HG02938 (cell line): ENCODE data around the gene FBXL4.

Experiments used
- ATAC-seq: cut with Tn5 transposase; IDR thresholded peaks from one replicate; pipeline ENCODE4 v1.9.1; 2021; ENCODE audit warnings: mild to moderate bottlenecking, moderate library complexity; ENCODE audit not compliant: unreplicated experiment

The FBXL4 gene

GRCh38 chr6:98887650-98888049, 60.1 kb downstream of the FBXL4 start:
- no peak for ATAC-seq

GRCh38 chr6:98885330-98885729, 62.4 kb downstream of the FBXL4 start:
- no peak for ATAC-seq

- ATAC-seq, result peak; percentile 96
Measured at GRCh38 chr6:98880486-98880885, 67.3 kb downstream of the FBXL4 start.

DNA sequence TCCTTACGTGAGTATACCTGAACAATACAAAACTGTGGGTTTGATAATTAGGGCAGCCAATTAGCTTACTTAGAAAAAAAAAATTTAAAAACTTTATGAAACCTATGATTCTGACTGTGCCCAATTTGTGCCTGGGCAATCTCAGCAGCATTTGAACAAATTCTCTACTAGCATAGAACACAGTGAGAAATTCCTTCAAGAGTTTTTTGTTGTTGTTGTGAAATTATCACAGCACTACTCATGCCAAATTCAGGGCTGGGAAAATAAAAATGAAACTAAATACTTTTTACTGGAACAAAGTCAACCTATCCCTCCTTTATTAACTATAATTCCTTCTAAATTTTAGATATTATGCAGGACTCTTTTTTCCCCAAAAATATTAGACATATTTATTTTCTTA, 70.5 kb downstream of the FBXL4 start:
- no peak for ATAC-seq

DNA sequence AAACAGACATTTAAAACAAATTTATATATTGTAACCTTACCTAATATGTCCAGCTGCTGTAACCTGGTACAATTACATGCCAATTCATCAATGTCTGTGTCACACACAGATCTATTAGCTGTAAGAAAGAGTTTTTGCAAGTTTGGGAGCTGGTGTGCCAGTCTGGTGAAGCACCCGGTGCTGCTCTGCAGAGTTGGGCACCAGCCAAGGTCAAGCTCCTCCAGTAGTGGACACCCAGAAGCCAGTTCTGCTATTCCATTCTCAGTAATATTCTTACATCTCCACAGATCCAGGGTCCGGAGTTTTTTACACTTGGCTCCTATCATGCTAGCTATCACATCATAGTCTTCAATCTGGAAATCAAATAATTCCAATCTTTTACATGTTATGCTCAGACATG, 72.4 kb downstream of the FBXL4 start:
- ATAC-seq, result no peak

DNA sequence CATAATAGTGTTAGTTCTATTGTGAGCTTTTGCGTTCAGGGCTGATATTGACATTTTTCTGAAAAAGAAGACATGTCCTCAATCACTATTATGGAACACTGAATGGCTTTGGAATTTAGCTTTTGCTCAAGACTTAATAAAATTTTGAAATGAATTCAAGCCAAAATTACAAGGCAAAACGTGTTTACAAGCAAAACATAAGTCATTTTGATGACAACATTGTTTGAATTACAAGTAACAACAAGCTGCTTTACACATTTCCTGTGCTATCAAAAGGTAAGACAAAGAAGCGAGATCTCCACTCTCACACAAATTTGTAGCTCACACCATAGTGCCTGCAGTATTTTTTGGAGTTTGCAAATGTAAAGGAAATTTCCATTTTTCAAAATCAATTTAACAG, 75.9 kb downstream of the FBXL4 start:
- no peak for ATAC-seq

DNA sequence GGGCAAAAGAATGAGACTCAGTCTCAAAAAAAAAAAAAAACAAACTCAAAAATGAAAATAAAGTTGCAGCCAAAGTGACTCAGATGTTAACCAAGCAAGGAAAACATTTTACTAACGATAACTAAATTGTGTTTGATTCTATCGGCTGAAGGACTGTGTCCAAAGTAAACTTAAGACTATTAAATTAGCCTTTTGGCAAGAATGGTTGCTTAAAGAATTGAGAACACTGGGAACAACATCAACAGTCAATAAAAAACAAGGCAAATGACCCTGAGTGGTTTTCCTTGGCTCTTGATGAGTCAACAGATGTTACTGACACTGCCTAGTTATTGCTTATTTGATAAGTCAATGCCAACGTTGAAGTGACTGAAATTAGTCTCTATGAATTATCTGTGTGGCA, 76.7 kb downstream of the FBXL4 start:
- ATAC-seq, result no peak

GRCh38 chr6:98864497-98864896, 83.2 kb downstream of the FBXL4 start:
- no peak for ATAC-seq

DNA sequence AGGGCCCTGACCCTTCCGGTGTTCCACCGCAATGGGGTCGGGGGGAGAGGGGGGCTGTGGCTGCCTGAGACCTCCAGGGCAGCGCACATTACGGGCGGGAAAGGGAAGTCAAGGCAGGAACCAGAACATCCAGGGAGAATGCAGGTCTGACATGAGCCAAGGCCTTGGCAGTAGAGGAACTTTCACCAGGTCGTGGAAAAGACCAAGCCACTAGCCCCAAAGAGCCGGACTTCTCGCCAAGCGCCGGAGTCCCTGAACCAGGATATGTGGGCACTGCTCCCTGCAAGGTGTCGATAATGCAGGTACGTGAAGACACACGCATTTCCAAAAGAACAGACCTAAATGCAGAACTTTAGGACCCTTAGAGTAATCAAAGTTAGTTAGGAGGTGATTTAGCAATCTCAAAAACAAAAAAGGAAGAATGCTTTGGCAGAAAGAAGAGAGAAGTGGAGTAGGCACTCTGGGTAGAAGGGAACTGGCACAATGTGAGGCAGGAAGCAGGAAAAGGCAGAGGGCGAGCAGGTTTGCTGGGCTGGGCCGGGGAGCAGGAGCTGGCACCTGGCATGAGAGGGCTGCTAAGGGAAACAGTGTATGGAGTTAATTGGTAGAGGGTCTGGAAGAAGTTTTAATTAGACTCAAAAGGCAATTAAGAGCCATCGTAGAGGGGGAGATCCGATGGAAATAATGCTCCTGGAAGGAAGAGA, 99.1 kb downstream of the FBXL4 start:
- ATAC-seq, result no peak

GRCh38 chr6:98847779-98848538, 99.8 kb downstream of the FBXL4 start:
- peak; percentile 36 for ATAC-seq

- ATAC-seq, result no peak
Measured at GRCh38 chr6:98847416-98847778, 100.3 kb downstream of the FBXL4 start.

DNA sequence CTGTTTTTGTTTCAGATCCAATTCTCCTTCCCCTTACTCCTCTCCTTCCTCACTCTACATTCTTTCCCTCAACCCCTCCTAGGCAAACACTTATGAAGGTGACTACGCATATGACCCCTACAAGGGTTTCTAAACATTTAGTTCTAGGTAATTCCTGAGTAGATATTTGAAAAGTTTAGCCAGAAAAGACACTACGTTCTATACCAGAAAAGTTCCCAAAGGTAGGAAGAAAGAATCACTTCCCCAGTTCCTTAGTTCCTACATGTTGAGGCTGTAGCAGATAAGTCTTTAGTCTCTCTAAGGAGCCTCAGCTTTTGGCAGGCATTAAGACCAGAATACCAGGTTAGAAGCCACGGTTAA, 101.7 kb downstream of the FBXL4 start:
- no peak for ATAC-seq

DNA sequence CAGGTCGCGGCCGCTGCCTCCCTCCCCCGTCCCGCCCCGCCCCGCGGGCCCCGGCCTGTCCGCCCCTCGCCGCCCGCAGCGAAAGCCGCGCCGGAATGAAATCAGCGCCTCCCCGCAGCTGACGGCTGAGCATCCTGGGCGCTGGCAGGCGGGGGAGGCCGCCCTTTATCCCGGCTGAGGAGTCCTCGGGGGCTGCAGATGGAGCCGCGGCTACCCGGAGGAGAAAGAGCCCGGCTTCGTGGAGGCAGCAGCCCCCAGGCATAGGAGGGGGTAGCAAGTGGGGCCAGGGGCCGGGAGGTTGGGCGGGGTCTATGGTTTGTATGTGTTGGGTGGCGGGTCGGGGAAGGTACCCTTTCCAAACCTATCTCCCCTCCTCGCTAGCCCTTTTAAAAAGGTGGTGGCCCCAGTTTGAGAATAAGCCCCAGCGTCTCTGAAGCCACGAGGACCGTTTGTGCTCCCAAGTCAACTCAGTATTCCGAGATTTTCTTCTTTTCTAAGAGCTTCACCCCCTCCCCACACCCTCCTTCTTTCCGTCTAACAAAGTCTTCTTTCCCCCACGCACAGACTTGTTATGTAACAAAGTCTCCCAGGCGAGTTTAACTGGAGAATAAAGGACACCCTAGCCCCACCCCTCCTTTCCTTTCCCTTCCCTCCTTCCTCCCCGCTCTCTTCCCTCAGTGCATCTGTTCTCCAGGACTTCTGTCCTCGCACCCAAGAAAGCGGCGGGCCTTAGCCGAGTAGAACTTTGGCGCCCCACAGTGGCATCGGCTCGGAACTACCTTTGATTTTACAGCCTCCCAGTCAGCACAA, 102.3 kb downstream of the FBXL4 start:
- ATAC-seq, result peak; percentile 52

- no peak for ATAC-seq
Measured at GRCh38 chr6:98844244-98845210, 103.2 kb downstream of the FBXL4 start.

GRCh38 chr6:98843271-98844243, 104.2 kb downstream of the FBXL4 start:
- ATAC-seq, result no peak

GRCh38 chr6:98842342-98843180, 105.2 kb downstream of the FBXL4 start:
- no peak for ATAC-seq

DNA sequence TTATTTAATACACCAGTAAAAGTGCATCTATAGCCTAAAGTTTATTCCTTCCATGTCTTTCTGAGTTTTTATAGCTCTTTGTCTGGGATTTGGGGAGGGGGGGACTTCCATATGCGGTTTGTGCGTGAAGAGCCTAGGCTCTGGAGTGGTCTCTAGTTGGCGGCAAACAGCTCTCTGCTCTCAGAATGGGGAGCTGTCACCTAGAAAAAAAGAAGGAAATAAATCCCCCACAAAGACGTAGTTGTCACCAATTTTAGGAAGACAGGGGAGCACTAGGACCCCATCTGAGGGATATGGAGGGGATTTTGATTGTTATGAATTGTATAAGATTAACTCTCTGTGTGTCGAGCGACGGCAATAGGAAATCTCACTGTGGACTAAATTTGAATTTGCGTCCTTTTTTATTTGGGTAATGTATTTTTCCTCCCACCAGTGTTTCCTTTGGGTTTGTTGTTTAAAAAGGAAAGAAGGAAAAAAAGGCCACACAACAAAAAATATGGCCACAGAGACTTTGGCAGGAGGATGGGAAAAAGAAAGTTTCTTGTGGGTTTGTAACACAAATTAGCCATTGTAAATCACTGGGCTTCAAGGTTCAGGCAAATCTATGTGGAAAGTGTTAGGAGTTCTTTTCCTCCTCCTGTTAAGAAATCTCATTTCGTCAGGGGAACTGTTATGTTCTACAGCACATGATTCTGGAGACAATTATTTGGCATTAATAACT, 106.0 kb downstream of the FBXL4 start:
- no peak for ATAC-seq

DNA sequence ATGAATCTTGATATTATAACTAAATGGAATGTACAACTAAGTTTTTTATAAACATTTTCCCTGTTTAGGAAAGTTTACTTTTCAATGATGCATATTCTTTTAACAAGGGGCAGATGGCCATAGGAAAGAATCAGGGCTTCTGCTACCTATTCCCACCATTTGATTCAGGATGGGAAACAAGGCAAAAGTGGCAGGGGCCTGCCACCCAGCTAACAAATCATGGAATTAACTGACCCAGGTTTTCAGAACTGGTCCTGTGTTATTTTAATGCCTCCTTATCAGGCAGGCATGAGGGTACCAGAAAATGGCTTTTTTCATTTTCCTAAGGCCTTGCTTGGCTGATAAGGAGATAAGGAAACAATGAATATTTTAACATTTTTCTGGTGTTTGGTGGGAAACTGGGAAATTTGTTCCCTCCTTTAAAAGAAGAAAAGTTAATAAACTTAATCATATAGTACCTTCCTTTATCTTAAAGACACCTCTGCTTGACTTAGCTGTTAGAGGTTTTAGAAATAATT, 106.7 kb downstream of the FBXL4 start:
- ATAC-seq, result no peak
